Astrocyte of the hippocampus (primary cell): ENCODE results near the gene AGAP5.

ENCODE experiments used
- DNase-seq: peaks from one replicate; pipeline ENCODE4 v3.0.0; 2011; ENCODE audit warnings: low read depth, low spot score

Gene AGAP5

DNA sequence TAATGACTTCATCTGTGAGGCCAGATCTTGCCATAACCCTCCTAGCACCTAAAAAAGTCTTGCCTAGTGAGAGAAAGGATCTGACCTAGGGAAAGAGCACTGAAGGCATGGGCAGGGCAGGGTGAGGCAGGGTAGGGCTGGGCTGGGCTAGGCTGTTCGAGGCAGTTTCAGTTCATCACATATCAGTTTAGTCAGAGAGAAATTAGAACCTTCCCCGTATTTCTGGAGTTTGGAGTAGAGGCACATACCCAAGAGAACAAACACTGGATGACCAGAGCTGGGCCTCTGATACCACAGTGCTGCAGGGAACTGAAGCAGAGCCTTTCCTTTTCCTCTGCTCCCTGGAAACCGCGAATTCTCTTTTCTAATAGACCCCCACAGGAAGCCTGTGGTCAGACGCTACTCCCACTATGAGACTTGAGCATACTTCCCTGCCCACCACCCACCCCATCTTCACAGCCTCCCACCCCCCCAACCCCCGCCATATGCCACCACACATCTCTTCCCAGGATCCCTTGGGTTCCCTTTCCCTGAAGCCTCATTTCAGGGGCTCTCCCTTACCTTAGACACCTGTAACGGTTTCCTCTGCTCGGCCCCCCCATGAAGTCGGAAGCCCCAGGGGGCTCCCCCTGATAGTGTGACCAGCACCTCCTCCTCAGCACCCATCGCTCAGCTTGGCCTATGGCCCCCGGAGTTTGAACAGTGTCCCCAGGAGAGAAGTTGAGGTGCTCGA is 42.5 kb downstream of the AGAP5 start:
- no peak for DNase-seq

DNA sequence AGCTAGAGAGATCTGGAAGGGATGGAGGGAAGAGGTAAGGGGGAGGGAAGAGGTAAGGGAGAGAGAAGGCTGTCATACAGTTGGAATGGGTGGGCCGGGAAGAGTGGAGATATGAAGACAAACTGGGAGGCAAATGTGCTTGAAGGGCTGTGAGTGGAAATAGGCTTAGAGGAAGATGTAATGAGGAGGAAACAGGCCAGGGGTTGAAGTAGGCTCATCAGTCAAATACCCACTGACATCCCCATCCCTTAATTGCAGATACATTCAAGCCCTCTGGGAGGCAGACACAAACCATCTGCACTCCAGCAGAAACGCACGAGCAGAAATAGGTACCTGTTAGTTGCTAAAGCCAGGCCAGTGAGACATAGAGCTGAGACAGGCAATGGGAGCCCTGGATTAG is 44.2 kb downstream of the AGAP5 start:
- DNase-seq: peak; percentile 13

DNA sequence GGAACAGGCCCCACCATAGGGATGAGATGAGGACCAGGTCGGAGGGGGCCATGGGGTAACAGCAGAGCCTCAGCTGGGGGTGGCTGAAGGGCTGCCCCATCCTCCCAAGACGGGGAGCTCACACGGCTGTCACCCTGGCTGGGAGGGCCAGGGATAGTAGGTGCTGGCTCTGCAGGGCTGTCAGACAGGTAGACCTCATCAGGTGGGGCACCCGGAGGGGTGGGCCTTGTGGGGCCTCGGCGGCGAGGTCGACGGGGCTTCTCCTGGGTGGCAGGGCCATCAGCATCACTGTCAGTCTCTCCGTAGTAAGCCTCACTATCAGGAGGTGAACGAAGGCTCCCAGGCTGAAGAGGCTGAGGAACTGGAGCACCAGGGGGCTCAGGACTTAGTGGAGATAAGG is 44.7 kb downstream of the AGAP5 start:
- DNase-seq: no peak

GRCh38 chr10:73650537-73651331 is 47.2 kb downstream of the AGAP5 start:
- DNase-seq: peak; percentile 54

DNA sequence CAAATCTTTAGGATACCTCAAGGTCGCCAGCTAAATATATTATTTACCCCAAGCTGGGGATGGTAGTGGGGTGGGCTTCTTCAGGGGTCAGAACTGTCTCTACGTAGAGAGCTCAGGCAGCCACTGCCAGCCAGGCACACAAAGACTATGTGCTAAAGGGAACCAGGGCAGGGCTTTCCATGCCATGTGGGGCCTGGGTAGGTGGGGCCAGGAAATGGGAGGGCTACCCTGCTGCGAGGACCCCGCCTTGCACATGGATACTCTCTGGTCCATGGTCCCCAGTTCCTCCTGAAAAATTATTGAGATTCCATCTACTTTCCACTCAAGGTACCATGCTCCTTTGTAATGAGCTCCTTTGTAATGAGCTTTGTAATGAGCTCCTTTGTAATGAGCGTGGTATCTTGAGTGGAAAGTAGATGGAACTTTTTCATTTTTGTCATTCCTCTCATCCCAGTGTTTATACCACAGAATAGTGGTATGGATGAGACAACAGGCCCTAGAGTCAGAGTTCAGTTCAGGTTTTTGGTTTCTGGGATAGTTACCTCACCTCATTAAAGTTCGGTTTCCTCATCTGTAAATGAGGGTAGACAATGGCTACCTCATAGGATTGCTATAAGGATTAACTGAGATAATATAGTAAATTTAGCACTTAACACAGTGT is 47.9 kb downstream of the AGAP5 start:
- DNase-seq: peak; percentile 41

- DNase-seq: peak; percentile 29
Measured at GRCh38 chr10:73648975-73649829, 48.7 kb downstream of the AGAP5 start.

GRCh38 chr10:73647875-73648651 is 49.8 kb downstream of the AGAP5 start:
- DNase-seq: peak; percentile 14

GRCh38 chr10:73647211-73647874 is 50.6 kb downstream of the AGAP5 start:
- peak; percentile 57 for DNase-seq

DNA sequence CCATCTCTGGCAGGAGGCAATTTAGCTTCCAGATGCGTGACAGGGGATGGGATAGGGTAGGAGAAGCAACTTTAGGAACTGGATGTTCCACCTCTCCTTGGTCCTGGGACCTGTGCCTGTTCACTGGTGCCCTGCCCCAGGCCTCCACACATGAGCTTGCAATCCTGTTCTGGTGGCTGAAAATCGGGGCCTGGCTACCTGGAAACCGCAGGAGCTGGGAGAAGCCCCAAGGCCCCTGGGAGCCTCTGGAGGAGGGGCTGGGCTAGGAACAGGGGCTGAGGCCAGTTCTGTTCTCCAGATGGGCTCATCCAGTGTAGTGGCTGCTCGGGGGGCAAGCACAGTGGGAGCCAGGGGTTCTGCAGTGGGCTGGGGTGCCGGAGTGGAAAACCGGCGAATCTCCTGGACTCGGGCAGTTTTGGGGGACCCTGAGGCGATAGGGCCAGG is 51.3 kb downstream of the AGAP5 start:
- DNase-seq: no peak

- no peak for DNase-seq
Measured at GRCh38 chr10:73645251-73645650, 52.7 kb downstream of the AGAP5 start.

- DNase-seq: no peak
Measured at GRCh38 chr10:73644767-73645166, 53.1 kb downstream of the AGAP5 start.

- peak; percentile 81 for DNase-seq
Measured at GRCh38 chr10:73644015-73644743, 53.7 kb downstream of the AGAP5 start.

DNA sequence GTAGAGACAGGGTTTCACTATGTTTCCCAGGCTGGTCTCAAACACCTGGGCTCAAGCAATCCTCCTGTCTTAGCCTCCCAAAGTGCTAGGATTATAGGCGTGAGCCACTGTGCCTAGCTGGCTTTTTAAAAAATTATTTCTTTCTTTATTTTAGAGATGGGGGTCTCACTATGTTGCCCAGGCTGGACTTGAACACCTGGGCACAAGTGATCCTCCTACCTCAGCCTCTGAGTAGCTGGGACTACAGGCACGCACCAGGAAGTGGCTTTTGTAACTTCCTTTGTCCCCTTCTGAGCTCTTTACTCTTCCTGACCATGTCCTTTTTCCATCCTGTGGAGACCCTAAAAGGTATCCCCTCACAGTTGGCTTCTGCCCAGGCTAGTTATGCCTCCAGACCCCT is 54.5 kb downstream of the AGAP5 start:
- DNase-seq: no peak

DNA sequence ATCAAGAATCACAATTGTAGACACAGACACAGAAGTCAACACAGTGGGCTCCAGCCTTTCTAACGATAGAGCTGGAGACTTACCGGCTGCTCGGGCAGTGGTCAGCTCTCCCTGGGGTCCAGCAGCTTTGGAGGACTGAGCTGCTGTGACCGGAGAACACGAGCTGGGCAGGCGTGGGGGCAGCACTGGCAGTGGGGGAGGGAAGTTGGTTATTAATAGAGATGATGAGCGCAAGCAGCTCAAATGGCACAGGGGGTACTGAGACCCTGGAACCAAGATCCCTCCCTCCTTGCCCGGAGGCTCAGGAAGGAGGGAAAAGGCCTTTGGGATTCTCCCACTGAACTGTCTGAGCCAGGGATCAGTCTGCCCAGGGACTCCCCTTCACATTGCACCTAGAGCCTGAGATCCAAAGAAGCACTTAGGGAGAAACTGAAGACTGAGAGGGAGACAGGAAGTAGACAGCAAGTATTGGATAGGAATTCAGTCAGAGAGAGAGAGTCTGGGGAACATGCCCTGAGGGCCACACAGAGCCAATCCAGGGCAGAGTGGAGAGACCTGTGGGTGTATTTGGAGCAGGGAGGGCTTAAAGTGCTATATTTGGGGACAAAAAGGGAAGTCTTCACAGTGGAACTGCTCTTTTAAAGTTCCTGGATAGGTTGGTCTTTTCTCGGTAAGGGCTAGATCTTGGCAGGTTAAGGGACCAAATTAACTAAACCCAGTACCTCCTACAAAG is 56.4 kb downstream of the AGAP5 start, which contains the start of gene MYOZ1:
Gene MYOZ1, minus strand, starts transcription at position 147 of the 733 bp plus-strand sequence. CDS start 1,457 bp downstream, outside the sequence.
- DNase-seq: peak; percentile 7

DNA sequence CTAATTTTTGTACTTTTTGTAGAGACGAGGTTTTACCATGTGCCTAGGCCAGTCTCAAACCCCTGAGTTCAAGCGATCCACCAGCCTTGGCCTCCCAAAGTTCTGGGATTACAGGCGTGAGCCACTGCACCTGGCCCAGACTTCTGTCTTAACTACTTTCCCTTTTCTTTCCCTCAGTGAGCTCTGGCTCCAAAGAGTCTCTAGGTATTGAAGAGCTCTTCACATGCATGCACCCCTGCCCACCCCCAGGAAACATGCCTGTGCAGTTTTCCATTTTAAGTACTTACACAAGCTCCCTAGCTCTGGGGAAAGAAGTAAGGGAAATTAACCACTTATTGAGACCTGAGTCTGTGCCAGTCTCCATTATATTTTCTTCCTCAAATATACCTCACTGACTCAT is 58.6 kb downstream of the AGAP5 start:
- no peak for DNase-seq

GRCh38 chr10:73635781-73636180 is 62.1 kb downstream of the AGAP5 start:
- DNase-seq: no peak

DNA sequence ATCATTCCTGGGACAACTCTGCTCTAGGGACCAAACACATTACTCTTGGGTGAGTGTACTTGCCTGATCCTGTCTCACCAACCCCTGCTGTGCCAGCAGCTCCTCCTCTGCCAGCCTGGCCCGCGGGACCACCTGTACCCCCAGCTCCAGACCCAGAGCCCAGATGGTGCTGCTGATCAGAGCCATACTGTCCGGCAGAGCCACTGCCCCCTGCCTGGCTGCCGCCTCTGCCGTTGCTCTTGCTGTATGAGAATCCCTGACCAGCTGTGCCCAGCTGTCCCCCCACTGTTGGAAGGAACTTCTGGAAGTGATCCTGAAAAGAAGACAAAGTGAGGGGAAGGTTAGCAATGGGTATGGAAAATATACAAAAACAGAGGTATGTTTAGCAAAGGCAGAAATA is 63.5 kb downstream of the AGAP5 start:
- DNase-seq: no peak

GRCh38 chr10:73629165-73629564 is 68.7 kb downstream of the AGAP5 start:
- no peak for DNase-seq

DNA sequence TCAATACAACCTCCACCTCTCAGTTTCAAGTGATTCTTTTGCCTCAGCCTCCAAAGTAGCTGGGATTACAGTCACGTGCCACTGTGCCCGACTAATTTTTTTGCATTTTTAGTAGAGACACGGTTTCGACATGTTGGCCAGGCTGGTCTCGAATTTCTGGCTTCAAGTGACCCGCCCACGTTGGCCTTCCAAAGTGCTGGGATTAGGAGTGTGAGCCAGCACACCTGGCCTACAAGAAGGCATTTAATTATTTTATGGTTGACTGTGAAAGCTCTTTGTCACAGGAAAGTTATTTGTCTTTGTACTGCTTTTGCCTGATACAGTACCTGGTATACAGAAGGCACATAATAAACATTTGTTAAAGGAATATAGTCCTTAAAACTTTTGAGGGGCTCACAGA is 69.5 kb downstream of the AGAP5 start:
- no peak for DNase-seq
